Measurements from ENCODE around the gene CNTN5. TPM values are rescaled to one million over a fixed set of nuclear protein-coding genes. Genes with fewer than 3 reads are reported as not detected.

CNTN5 gene
- total RNA-seq, 3 donors from 2014 or later (not counting 1 experiment from before 2014, with no cell fraction given) = not detected

GRCh38 chr11:99686838-99687237, 666.1 kb downstream of the CNTN5 start:
- WGBS (ENCODE audit: insufficient coverage) = 80% methylated on average over 1 of the region's 3 CpGs
- H3K4me1 ChIP-seq (ENCODE audit: control insufficient read depth, insufficient read depth, low read length) = no peaks in the 10 kb centered on the region
- H3K4me3 Mint-ChIP-seq = no peak overlapping the region
- H3K4me1 Mint-ChIP-seq = no peaks in the 10 kb centered on the region
- peaks cover 23 to 32% of the 10 kb centered on the region in 2 donors for H3K9me3 Mint-ChIP-seq
- no peak for DNase-seq
- no peak overlapping the region for H3K4me3 ChIP-seq (ENCODE audit: low read length)
- H3K27ac ChIP-seq (ENCODE audit: low read length) = no peak overlapping the region
- no peaks in the 10 kb centered on the region for H3K27me3 Mint-ChIP-seq (ENCODE audit: low read depth in 2 of 2)
- no peaks in the 10 kb centered on the region for H3K9me3 ChIP-seq (ENCODE audit: control insufficient read depth, insufficient read depth, low read length)
- intact Hi-C loops (cut with micrococcal nuclease) = no loop called here
- no peaks in the 10 kb centered on the region for H3K36me3 Mint-ChIP-seq
- TF ChIP-seq CTCF (IDR thresholded peaks at IDR 0.05) = no peak
- no peaks in the 10 kb centered on the region for H3K27me3 ChIP-seq (ENCODE audit: control insufficient read depth, insufficient read depth, low read length)
- ATAC-seq = no peak
- H3K36me3 ChIP-seq (ENCODE audit: control insufficient read depth, insufficient read depth, low read length) = no peaks in the 10 kb centered on the region
- H3K27ac Mint-ChIP-seq = no peak overlapping the region

- intact Hi-C loops (cut with micrococcal nuclease) = no loop called here
- DNase-seq = no peak
- H3K27ac ChIP-seq (ENCODE audit: low read length) = no peak overlapping the region
- H3K36me3 ChIP-seq (ENCODE audit: control insufficient read depth, insufficient read depth, low read length) = no peaks in the 10 kb centered on the region
- ATAC-seq = no peak
- H3K4me1 ChIP-seq (ENCODE audit: control insufficient read depth, insufficient read depth, low read length) = no peaks in the 10 kb centered on the region
- no peak overlapping the region for H3K4me3 ChIP-seq (ENCODE audit: low read length)
- TF ChIP-seq CTCF (IDR thresholded peaks at IDR 0.05) = no peak
- H3K4me1 Mint-ChIP-seq = no peaks in the 10 kb centered on the region
- no peaks in the 10 kb centered on the region for H3K9me3 ChIP-seq (ENCODE audit: control insufficient read depth, insufficient read depth, low read length)
- no peaks in the 10 kb centered on the region for H3K36me3 Mint-ChIP-seq
- no peaks in the 10 kb centered on the region for H3K27me3 ChIP-seq (ENCODE audit: control insufficient read depth, insufficient read depth, low read length)
- H3K27me3 Mint-ChIP-seq (ENCODE audit: low read depth in 2 of 2) = no peaks in the 10 kb centered on the region
- no peak overlapping the region for H3K27ac Mint-ChIP-seq
- H3K4me3 Mint-ChIP-seq = no peak overlapping the region
- H3K9me3 Mint-ChIP-seq = peaks cover 23 to 31% of the 10 kb centered on the region in 2 donors
Measured at GRCh38 chr11:99687320-99687719, 666.6 kb downstream of the CNTN5 start.

DNA sequence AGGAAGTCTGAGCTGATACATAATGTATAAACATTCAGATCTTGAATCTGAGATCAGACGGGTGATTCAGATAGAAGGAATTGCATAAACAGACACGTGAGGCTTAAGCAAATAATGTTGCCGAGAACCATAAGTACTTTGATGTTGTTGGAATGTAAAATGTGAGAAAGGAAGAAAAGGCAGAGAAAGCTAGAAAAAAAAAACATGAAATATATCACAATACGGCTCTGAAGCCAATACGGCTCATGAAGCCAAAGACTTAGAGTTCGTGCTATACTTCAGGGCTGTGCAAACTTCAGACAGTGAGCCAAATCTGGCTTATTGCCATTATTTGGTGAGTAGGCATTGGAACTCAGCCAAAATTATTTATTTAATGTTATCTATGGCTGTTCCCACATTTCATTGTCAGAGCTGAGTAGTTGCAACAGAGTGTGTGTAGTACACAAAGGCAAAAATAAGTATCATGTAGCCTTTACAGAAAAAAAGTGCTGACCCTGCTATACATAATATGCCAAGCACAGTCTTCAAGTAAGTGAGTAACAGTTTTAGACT, 673.3 kb downstream of the CNTN5 start:
- H3K27ac Mint-ChIP-seq = no peak overlapping the region
- no peaks in the 10 kb centered on the region for H3K27me3 Mint-ChIP-seq (ENCODE audit: low read depth in 2 of 2)
- no peaks in the 10 kb centered on the region for H3K4me1 ChIP-seq (ENCODE audit: control insufficient read depth, insufficient read depth, low read length)
- H3K27me3 ChIP-seq (ENCODE audit: control insufficient read depth, insufficient read depth, low read length) = no peaks in the 10 kb centered on the region
- H3K36me3 Mint-ChIP-seq = peaks cover 7% of the 10 kb centered on the region
- H3K27ac ChIP-seq (ENCODE audit: low read length) = no peak overlapping the region
- 78% methylated on average over 5 of the region's 6 CpGs for WGBS (ENCODE audit: insufficient coverage)
- H3K4me3 Mint-ChIP-seq = no peak overlapping the region
- no peak for ATAC-seq
- H3K9me3 Mint-ChIP-seq = peaks cover 26% of the 10 kb centered on the region in 2 donors
- no peak overlapping the region for H3K4me3 ChIP-seq (ENCODE audit: low read length)
- no peaks in the 10 kb centered on the region for H3K36me3 ChIP-seq (ENCODE audit: control insufficient read depth, insufficient read depth, low read length)
- TF ChIP-seq CTCF (IDR thresholded peaks at IDR 0.05) = no peak
- DNase-seq = no peak
- H3K4me1 Mint-ChIP-seq = no peaks in the 10 kb centered on the region
- intact Hi-C loops (cut with micrococcal nuclease) = no loop called here
- H3K9me3 ChIP-seq (ENCODE audit: control insufficient read depth, insufficient read depth, low read length) = no peaks in the 10 kb centered on the region

DNA sequence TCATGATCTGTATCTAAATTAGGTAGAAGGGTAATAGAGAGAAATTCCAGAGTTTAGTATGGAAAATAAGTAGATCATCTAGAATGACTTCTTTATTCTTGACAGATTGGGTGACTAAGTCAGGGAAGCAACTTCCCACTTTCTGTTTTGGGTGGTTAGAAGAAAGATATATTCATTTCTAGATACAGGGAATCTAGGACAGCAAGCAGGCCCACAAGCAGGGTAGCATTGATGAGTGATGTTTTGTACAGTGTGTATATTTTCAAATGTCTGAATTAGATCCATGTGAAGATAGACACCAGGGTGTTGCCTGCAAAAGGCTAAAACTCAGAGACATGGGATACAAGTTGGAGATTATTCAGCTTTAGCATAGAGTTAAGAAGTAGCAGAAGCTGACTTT, 674.4 kb downstream of the CNTN5 start:
- no peak for TF ChIP-seq CTCF (IDR thresholded peaks at IDR 0.05)
- Histone ChIP-seq H3K27me3 (ENCODE audit: control insufficient read depth, insufficient read depth, low read length) (no peaks in the 10 kb centered on the region), H3K4me1 (ENCODE audit: control insufficient read depth, insufficient read depth, low read length) (no peaks in the 10 kb centered on the region), H3K27ac (ENCODE audit: low read length) (no peak overlapping the region), H3K36me3 (ENCODE audit: control insufficient read depth, insufficient read depth, low read length) (no peaks in the 10 kb centered on the region), H3K9me3 (ENCODE audit: control insufficient read depth, insufficient read depth, low read length) (no peaks in the 10 kb centered on the region), H3K4me3 (ENCODE audit: low read length) (no peak overlapping the region)
- Mint-ChIP-seq H3K4me3 (no peak overlapping the region), H3K27me3 (ENCODE audit: low read depth in 2 of 2) (no peaks in the 10 kb centered on the region), H3K27ac (no peak overlapping the region), H3K4me1 (no peaks in the 10 kb centered on the region), H3K9me3 (peaks cover 22 to 26% of the 10 kb centered on the region in 2 donors), H3K36me3 (peaks cover 7% of the 10 kb centered on the region)
- DNase-seq = no peak
- ATAC-seq = no peak
- intact Hi-C loops (cut with micrococcal nuclease) = no loop called here
